ENCODE measurements around the gene FNDC5. TPM values are rescaled to one million over a fixed set of nuclear protein-coding genes. Genes with fewer than 3 reads are reported as not detected.
A peak's percentile ranks its signal among the peaks of the same experiment; 100 is the strongest.

FNDC5 gene
- total and polyA plus RNA-seq, 2 of the 13 experiments (the other 11 are each of a cell fraction or from before 2014, with no cell fraction given): 1.4 to 3.1 TPM

- TF ChIP-seq MAFK (conservative IDR thresholded peaks at IDR 0.05 in 1 of 2, IDR thresholded peaks at IDR 0.05 in 1 of 2; ENCODE audit: low read length in 2 of 2) (no peak), ZNF670 (CRISPR knock-in tag; IDR thresholded peaks at IDR 0.05; ENCODE audit: borderline replicate concordance) (no peak), NFIC (IDR thresholded peaks at IDR 0.05; ENCODE audit: low read length) (no peak), GPBP1L1 (CRISPR knock-in tag; IDR thresholded peaks at IDR 0.05) (no peak), NFATC3 (CRISPR knock-in tag; IDR thresholded peaks at IDR 0.05) (no peak), ZNF546 (CRISPR knock-in tag; conservative IDR thresholded peaks at IDR 0.05) (no peak), KMT2A (CRISPR knock-in tag; IDR thresholded peaks at IDR 0.05) (no peak; the same call in 1 of the 2 replicates), ZNF441 (CRISPR knock-in tag; IDR thresholded peaks at IDR 0.05; ENCODE audit: borderline replicate concordance) (no peak), ZFP36L1 (CRISPR knock-in tag; IDR thresholded peaks at IDR 0.05) (no peak; the same call in 1 of the 2 replicates), ZBTB38 (CRISPR knock-in tag; IDR thresholded peaks at IDR 0.05) (no peak), ZNF510 (CRISPR knock-in tag; IDR thresholded peaks at IDR 0.05; ENCODE audit: low read depth) (no peak), HMGXB3 (CRISPR knock-in tag; IDR thresholded peaks at IDR 0.05; ENCODE audit: borderline replicate concordance) (no peak), ZBTB43 (CRISPR knock-in tag; conservative IDR thresholded peaks at IDR 0.05) (0 out of 2 replicates have a peak, but pooled peaks have one; percentile 15), ZFP62 (CRISPR knock-in tag; IDR thresholded peaks at IDR 0.05) (no peak), DZIP1 (CRISPR knock-in tag; IDR thresholded peaks at IDR 0.05) (no peak), ZFP36L2 (CRISPR knock-in tag; IDR thresholded peaks at IDR 0.05) (0 out of 2 replicates have a peak, but pooled peaks have one; percentile 48), BRF2 (CRISPR knock-in tag; IDR thresholded peaks at IDR 0.05) (no peak; the same call in 1 of the 2 replicates)
Measured at GRCh38 chr1:32817815-32818786, 52.6 kb downstream of the FNDC5 start (continued).
